ENCODE data around the gene SLC37A1. TPM values are rescaled to one million over a fixed set of nuclear protein-coding genes. Genes with fewer than 3 reads are reported as not detected.

The SLC37A1 gene
- total RNA-seq, 1 experiment from 2014 or later: 37.7 TPM

- Histone ChIP-seq H3K4me2 (ENCODE audit: insufficient read depth, insufficient read length, low read length) (no peak overlapping the region), H3K23ac (ENCODE audit: insufficient read length, low read depth, low read length) (no peak overlapping the region), H3K4me1 (ENCODE audit: insufficient read depth, low read length) (no peaks in the 10 kb centered on the region; the same call in 1 of the 2 replicates), H2BK120ac (ENCODE audit: low read depth, low read length, poor library complexity, severe bottlenecking) (no peak overlapping the region), H4K5ac (ENCODE audit: insufficient read length, low read depth, low read length) (no peak overlapping the region), H3K18ac (ENCODE audit: insufficient read length, low read depth, low read length) (no peak overlapping the region), H3K56ac (ENCODE audit: insufficient read length, low read depth, low read length) (no peak overlapping the region), H3T11ph (ENCODE audit: low read length) (no peak overlapping the region), H4K91ac (ENCODE audit: insufficient read length, low read depth, low read length) (no peak overlapping the region), H4K20me1 (ENCODE audit: control insufficient read depth, insufficient read depth, insufficient read length) (no peaks in the 10 kb centered on the region), H3K9ac (ENCODE audit: extremely low read depth, insufficient read length, low read length) (no peak overlapping the region), H2BK5ac (ENCODE audit: insufficient read length, low read length) (no peak overlapping the region), H2BK15ac (ENCODE audit: low read depth, low read length) (no peak overlapping the region), H3K23me2 (ENCODE audit: insufficient read length, low read depth, low read length, poor library complexity, severe bottlenecking) (no peaks in the 10 kb centered on the region), H2BK20ac (ENCODE audit: low read depth, low read length, poor library complexity, severe bottlenecking) (no peak overlapping the region), H4K8ac (replicated peaks; ENCODE audit: insufficient read length, low read depth, low read length) (no peak overlapping the region), H2BK12ac (ENCODE audit: insufficient read length, low read depth, low read length) (no peak overlapping the region), H3K27ac (ENCODE audit: insufficient read length, low read depth, low read length) (no peak overlapping the region), H3K14ac (ENCODE audit: insufficient read depth, low read length) (no peak overlapping the region), H2AFZ (ENCODE audit: low read length) (no peak overlapping the region), H2AK5ac (ENCODE audit: insufficient read length, low read length) (no peak overlapping the region), H3K27me3 (ENCODE audit: insufficient read depth, low read length) (no peaks in the 10 kb centered on the region), H3K9me3 (ENCODE audit: control insufficient read depth, low read depth, low read length) (no peaks in the 10 kb centered on the region), H3K79me1 (ENCODE audit: insufficient read depth, low read depth, low read length, poor library complexity, severe bottlenecking) (no peaks in the 10 kb centered on the region), H3K79me2 (ENCODE audit: insufficient read depth, low read length) (no peaks in the 10 kb centered on the region), H3K4ac (ENCODE audit: low read depth, low read length) (no peak overlapping the region)
- no CpG with 5 or more reads among the region's 13 CpGs for WGBS (ENCODE audit: extremely low coverage, insufficient read length, low lambda C conversion rate)
- Mint-ChIP-seq H3K4me3 (no peak overlapping the region), H3K27ac (peak overlapping the region in 1 of 3 experiments; percentile 64; a peak in 2 of 7 replicates), H3K36me3 (ENCODE audit: insufficient read depth in 1 of 3, low read depth in 3 of 3) (peaks cover 0 to 50% (median 8%) of the 10 kb centered on the region in 3 experiments; a peak in 4 of 7 replicates), H3K9me3 (no peaks in the 10 kb centered on the region), H3K27me3 (ENCODE audit: low read depth) (no peaks in the 10 kb centered on the region), H3K4me1 (peaks cover 14 to 21% of the 10 kb centered on the region in 2 experiments)
- TF ChIP-seq CTCF (conservative IDR thresholded peaks at IDR 0.05): no peak
- peak; percentile 18 for DNase-seq
Measured at GRCh38 chr21:42533306-42533962, 19.8 kb downstream of the SLC37A1 start.
